ENCODE measurements around the gene ZBTB44. TPM values are rescaled to one million over a fixed set of nuclear protein-coding genes. Genes with fewer than 3 reads are reported as not detected.
"Not testable (repeated sequence)": the region's sequence is repeated elsewhere in the genome, so short reads cannot be mapped to it uniquely, and the experiment has no call there.

The ZBTB44 gene, protein sequence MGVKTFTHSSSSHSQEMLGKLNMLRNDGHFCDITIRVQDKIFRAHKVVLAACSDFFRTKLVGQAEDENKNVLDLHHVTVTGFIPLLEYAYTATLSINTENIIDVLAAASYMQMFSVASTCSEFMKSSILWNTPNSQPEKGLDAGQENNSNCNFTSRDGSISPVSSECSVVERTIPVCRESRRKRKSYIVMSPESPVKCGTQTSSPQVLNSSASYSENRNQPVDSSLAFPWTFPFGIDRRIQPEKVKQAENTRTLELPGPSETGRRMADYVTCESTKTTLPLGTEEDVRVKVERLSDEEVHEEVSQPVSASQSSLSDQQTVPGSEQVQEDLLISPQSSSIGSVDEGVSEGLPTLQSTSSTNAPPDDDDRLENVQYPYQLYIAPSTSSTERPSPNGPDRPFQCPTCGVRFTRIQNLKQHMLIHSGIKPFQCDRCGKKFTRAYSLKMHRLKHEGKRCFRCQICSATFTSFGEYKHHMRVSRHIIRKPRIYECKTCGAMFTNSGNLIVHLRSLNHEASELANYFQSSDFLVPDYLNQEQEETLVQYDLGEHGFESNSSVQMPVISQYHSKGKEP
- 15.3 and 23.8 TPM in 2 replicates for total RNA-seq (2014; rRNA removed; shearing (Covaris generic))

GRCh38 chr11:130314750-130315285, at the start of gene ZBTB44:
Gene ZBTB44 (minus strand): TSS chr11:130314917. CDS start chr11:130261873, 53,044 bp downstream.
- peak; percentile 80 for DNase-seq (ENCODE audit: low spot score)

GRCh38 chr11:130359419-130359818, 44.7 kb upstream of the ZBTB44 start:
- DNase-seq (ENCODE audit: low spot score) = no peak

- no peak for DNase-seq (ENCODE audit: low spot score)
These were observed 43.7 kb upstream of the ZBTB44 start for GRCh38 chr11:130358398-130358797.

GRCh38 chr11:130347261-130347660, 32.5 kb upstream of the ZBTB44 start:
- DNase-seq (ENCODE audit: low spot score) = no peak

- DNase-seq (ENCODE audit: low spot score) = no peak
These were observed 30.1 kb upstream of the ZBTB44 start for GRCh38 chr11:130344841-130345240.

GRCh38 chr11:130340671-130341319, 26.1 kb upstream of the ZBTB44 start:
- peak; percentile 10 for DNase-seq (ENCODE audit: low spot score)

DNA sequence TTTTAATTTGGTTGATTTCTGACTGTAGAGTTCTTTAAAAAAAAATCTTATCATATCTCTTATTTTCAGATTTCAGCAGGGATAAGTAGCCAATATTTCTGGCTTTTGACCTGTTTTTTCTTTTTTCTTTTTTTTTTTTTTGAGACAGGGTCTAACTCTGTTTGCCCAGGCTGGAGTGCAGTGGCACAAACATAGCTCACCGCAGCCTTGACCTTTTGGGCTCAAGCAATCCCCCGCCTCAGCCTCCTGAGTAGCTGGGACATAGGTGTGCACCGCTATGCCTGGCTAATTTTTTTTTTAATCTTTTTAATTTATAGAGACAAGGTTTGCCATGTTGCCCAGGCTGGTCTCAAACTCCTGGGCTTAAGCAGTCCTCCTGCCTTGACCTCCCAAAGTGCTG, 23.9 kb upstream of the ZBTB44 start:
- no peak for DNase-seq (ENCODE audit: low spot score)

DNA sequence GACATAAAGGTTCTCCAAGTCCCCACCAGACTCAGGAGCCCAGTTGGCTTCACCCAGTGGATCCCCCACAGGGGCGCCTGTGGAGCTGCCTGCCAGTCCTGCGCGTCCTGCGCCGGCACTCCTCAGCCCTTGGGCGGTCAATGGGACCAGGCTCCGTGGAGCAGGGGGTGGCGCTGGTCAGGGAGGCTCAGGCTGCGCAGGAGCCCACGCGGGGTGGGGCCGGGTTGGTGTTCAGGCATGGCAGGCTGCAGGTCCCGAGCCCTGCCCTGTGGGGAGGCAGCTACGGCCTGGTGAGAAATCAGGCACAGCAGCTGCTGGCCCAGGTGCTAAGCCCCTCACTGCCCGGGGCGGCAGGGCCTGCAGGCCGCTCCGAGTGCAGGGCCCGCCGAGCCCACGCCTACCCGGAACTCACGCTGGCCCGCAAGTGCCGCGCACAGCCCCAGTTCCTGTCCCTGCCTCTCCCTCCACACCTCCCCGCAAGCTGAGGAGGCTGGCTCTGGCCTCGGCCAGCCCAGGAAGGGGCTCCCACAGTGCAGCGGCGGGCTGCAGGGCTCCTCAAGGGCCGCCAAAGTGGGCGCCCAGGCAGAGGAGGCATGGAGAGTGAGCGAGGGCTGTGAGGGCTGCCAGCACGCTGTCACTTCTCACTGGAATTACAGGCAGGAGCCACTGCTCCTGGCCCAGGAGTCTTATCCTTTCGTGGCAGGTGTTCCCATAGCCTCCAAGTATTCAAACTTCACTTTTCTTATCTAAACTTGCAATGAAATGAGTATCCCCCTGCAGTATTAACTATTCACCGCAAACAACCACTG, 22.8 kb upstream of the ZBTB44 start:
- no peak for DNase-seq (ENCODE audit: low spot score)

DNA sequence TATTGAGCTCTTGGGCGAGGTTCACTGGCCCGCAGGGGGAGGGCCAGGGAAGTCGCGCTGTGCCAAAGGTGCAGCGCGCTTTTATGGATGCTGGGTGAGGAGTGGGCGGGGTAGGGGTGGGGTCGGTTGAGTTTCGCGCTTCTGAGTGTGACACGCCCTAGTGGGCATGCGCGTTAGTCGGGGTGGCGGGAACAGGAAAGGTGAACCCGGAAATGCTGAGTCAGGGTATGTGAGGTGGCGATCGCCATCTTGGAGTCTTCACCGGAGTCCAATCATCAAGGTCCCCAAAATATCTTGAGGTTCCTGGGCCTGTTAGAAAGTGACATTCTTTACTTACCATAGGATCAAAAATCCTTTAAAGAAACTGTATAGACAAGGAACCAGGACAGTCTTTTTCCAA, 16.7 kb upstream of the ZBTB44 start:
- not testable (repeated sequence) for DNase-seq (ENCODE audit: low spot score)

GRCh38 chr11:130330101-130330684, 15.5 kb upstream of the ZBTB44 start:
- no peak for DNase-seq (ENCODE audit: low spot score)

DNA sequence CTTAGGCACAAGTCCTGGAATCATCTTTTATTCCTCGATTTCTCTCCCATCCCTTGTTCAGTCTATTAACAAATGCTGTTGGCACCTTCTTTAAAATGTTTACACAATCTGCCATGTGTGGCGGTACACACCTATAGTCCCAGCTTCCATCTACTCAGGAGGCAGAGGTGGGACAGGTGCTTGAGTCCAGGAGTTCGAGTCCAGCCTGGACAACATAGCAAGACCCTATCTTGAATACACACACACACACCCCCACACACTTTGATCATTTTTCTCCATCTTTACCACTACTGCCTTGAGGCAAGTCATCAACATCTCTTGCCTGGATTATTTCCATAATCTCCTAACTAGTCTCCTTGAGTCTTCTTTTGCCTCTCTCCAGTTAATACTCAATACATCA, 13.7 kb upstream of the ZBTB44 start:
- DNase-seq (ENCODE audit: low spot score) = no peak

- no peak for DNase-seq (ENCODE audit: low spot score)
These were observed 13.0 kb upstream of the ZBTB44 start for GRCh38 chr11:130327716-130328115.

DNA sequence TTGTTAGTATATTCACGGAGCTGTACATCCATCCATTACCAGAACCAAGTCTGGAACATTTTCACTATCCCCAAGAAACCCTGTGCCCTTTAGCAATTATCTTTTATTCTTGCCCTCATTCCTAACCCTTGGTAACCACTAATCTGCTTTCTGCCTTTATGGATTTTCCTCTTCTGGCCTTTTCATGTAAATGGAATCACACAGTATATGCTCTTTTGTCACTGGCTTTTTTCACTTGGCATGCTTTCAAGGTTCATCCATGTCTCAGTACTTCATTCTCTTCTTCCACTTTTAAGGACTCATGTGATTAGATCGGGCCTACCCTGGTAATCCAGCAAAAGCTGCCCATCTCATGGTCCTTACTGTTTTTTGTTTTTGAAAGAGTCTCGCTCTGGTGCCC, 11.0 kb upstream of the ZBTB44 start:
- no peak for DNase-seq (ENCODE audit: low spot score)

GRCh38 chr11:130323452-130324450, 9.0 kb upstream of the ZBTB44 start:
- peak; percentile 21 for DNase-seq (ENCODE audit: low spot score)

DNA sequence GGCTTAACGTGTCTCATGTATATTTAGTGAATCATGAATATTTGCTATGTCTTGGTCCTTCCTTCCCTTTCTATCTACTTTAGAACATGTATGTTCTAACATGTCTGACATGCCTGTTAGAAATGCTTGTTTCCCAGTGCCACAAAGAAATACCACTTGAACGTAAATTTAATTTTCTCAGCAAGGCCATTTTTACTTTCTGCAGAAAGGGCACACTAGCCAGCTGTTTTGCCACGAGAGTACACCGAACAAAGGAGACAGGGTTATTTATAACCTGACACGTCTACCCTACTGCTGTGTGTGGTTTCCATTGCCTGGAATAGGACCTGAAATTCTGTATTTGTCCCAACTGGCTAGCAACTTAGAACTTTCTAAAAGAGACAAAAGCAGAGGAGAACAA, 7.4 kb upstream of the ZBTB44 start:
- no peak for DNase-seq (ENCODE audit: low spot score)

DNA sequence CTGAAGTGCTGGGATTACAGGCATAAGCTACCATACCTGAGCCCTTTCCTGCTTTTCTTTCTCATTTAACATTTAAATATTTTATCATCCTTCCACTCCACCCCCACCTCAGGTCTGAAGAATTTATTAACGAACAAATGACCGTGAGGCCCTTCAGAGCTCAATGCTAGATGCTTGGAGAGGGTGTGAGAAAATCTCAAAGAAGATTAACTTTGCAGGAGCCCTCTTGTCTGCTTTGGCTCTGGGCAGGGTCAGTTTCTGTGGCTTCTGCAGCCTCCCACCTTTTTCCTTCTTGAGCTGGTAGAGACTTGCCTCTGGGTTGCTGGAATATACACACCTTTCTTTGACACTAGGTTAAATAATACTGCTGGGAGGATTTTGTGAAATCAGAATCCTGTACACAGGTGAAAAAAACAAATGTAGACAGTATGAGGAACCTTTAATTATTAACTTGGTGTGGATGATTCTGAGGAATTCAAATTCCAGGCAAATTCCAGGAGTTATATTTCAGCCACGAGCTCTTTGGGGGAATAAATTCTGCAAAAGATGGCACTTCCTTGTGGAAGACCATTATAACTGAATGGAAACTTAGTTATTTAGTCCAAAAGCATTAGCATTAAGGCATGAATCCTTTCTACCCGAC, 3.4 kb upstream of the ZBTB44 start:
- DNase-seq (ENCODE audit: low spot score) = no peak

GRCh38 chr11:130315354-130315970, 745 bp upstream of the ZBTB44 start:
- DNase-seq (ENCODE audit: low spot score) = no peak

DNA sequence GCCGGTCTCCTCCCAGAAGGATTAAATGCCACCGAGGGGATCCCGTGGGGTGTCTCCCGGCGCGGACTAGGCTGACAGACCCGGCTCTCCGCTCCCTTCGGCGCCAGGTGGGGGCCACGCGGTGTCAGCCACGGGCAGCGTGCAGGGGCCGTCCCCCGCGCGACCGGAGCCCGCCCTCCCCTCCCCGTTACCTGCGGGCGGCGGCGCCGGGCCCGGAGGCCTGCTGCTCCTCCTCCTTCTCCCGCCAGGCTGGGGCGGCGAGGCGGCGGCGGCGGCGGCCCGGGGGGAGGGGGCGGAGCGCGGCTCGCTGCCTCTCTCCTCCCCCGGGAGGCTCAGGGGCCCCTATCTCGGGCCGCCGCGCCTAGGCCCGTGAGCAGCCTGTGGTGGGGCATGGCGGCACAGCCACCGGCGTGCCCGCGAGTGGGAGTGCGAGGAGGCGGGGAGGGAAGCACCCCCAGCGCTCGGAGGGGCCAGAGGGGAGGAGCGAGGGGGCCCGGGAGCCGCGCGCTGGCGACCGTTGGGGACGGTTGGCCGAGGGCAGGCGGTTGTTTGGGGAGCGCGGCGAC, 450 bp downstream of the ZBTB44 start:
- DNase-seq (ENCODE audit: low spot score) = peak; percentile 19
